ENCODE data around the gene DOK6.
"Not testable (repeated sequence)": the region's sequence is repeated elsewhere in the genome, so short reads cannot be mapped to it uniquely, and the experiment has no call there.

DOK6 gene

DNA sequence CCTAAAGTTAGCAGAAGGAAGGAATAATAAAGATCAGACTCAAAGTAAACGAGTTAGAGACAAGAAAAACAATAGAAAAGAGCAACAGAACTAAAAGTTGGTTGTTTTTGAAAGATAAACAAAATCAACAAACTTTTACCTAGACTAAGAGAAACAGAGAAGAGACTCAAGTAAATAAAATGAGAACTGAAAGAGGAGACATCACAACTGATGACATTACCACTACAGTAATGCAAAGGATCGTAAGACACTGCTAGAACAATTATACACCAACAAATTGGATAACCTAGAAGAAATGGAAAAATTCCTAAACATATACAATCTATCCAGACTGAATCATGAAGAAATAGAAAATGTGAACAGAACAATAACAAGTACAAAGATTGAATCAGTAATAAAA is 407.7 kb downstream of the DOK6 start:
- DNase-seq (ENCODE audit: low read depth in 2 of 2), result no peak

DNA sequence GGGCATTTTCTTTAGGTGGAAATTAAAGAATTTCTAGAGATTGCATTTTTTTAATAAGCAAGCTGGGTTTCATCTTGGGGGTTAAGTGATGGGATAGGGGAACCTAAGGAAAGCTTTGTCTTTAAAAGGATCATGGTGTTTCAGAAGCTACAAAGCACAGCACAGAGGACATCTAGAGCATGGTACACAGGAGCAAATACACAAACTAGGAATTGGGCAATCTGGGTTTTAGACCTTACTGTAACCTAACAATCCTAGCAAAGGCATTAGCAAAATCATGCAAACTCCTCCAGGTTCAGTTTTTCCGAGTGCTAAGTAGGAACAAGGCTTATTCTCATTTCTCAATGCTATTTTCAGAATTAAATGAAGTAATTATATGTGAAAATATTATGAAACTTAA is 412.9 kb downstream of the DOK6 start:
- no peak for DNase-seq (ENCODE audit: low read depth in 2 of 2)

DNA sequence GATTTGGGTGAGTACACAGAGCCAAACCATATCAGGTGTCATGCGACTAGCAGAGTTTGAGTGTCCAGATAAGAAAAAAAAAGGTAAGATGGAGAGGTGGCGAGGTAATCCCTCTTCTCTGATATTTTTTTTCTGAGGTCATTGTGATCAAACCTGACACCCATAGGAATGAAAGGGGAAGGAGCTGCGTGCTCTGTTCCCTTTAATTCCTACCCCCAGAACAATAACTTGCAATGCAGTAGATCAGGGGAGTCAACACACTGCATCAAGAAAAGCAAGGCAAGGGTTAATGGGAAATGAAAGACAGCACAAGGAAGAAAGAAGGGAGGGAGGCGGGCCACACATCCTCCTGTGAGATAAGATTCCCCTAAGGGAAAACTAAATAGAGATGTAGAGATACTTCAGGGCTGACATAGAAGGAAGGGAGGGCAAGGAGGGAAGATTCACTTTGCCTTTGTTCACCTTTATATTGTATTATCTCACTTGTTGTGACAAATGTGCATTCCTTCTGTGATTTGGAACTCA is 414.2 kb downstream of the DOK6 start:
- no peak for DNase-seq (ENCODE audit: low read depth in 2 of 2)

DNA sequence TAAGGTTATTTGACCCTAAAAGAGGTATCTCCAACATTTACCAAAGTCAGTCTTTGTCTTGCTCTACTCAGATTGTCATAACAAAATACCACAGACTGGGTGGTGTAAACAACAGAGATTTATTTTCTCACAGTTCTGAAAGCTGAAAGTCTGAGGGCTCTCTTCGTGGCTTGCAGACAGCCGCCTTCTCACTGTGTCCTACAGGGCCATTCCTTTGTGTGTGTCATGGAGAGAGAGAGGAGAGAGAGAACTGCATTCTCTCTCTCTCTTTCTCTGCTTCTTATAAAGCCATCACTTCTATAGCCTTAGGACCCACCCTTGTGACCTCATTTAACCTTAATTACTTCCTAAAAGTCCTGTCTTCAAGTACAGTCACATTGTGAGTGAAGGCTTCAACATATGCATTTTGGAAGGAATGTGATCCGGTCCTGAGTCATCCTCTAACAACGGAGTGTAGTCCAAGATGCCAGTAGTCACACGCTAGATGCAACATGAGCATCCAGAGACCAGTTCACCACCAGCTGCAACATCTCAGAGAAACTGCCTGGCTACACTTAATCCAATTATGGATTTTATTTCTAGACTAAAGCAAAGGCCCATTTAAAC is 416.8 kb downstream of the DOK6 start:
- no peak for DNase-seq (ENCODE audit: low read depth in 2 of 2)

DNA sequence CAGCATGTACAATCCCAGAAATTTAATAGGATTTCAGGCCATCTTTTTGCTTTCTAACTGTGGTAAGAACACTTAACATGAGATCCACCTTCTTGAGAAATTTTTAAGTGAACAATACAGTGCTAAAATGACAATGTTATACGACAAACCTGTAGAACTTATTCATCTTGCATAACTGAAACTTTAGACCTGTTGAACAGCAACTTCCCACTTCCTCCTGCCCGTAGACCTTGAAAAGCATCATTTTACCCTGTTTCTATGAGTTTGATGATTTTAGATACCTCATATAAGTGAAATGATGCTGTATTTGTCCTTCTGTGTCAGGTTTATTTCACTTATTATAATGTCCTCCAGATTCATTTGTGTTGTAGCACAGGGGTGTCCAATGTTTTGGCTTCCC is 418.8 kb downstream of the DOK6 start:
- DNase-seq (ENCODE audit: low read depth in 2 of 2), result no peak

DNA sequence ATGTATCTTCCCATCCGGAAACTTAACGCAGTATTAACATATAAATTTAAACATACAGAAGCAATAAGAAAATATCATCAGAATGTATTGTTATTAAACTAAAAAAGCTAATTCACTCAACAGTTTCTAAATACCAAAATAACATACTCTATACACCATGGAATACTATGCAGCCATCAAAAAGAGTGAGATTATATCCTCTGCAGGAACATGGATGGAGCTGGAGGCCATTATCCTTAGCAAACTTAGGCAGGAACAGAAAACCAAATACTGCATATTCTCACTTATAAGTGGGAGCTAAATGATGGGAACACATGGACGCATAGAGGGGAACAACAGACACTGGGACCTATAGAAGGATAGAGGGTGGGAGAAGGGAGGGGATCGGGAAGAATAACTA is 419.9 kb downstream of the DOK6 start:
- no peak for DNase-seq (ENCODE audit: low read depth in 2 of 2)

DNA sequence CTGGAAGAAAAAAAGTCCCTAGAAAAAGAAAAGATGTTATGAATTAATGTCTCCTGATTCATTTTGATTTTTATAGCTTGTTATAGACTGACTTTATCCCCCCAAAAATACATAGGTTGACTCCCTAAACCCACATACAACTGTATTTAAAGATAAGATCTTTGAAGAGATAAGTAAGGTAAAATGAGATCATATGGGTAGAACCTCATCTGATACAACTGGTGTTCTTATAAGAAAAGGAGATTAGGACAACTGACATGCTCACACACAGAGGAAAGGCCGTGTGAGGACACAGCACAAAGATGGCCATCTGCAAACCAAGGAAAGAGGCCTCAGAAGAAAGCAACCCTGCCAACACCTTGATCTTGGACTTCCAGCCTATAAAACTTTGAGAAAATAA is 429.5 kb downstream of the DOK6 start:
- DNase-seq (ENCODE audit: low read depth in 2 of 2), result no peak

DNA sequence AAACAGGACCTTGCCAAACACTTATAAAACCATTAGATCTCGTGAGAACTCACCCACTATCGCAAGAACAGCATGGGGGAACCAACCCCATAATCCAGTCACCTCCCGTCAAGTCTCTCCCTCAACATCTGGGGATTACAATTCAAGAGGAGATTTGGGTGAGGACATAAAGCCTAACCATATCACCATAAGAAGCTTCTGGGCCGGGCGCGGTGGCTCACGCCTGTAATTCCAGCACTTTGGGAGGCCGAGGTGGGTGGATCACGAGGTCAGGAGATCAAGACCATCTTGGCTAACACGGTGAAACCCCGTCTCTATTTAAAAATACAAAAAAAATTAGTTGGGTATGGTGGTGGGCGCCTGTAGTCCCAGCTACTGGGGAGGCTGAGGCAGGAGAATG is 434.3 kb downstream of the DOK6 start:
- DNase-seq (ENCODE audit: low read depth in 2 of 2), result not testable (repeated sequence)

DNA sequence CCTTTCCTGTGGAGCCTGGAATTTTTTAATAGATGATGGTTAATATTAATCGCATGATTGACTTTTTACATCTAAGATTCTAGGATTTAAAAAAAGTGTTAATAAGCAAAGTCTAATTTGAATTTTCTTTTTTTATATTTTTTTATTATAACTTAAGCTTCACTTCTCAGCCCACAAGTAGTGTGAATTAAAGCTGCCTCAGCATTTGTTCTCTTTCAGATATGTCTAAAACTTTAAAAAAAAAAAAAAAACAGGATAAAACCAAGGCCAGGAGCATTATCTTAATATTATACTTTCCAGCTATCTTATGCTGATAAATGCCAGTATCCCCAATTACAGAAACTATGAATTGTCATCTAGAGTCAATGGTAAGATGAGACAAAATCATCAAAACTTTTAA is 437.3 kb downstream of the DOK6 start:
- DNase-seq (ENCODE audit: low read depth in 2 of 2), result no peak

DNA sequence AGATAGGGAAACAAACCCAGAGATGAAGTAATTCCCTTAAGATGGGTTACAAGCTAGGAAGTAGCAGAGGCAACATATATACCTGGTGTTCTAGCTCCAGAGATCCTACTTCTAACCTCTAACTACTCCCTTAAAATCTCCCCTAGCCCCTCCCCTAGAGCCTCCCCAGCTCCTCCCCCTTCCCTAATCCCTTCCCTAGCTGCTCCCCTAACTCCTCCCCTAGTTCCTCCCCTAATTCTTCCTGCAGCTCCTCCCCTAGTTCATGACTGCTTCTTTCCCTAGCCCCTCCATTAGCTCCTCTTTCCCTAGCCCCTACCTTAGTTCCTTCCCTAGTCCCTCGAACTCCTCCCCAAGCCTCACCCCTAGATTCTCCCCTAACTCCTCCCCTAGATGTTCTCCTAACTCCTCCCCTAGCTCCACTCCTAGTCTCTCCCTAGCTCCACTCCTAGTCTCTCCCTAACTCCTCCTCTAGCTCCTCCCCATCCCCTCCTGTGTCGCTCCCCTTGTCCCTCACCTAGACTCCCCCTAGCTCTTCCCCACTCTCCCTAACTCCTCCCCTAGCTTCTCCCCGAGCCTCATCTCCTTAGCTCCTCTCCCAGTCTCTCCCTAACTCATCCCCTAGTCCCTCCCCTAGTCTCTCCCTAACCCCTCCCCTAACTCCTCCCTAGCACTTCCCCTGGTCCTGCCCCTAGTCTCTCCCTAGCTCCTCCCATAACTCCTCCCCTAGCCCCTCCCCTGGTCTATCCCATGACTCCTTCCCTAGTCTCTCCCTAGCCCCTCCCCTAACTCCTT is 438.1 kb downstream of the DOK6 start:
- DNase-seq (ENCODE audit: low read depth in 2 of 2), result peak in 1 of 2 donors; percentile 16

DNA sequence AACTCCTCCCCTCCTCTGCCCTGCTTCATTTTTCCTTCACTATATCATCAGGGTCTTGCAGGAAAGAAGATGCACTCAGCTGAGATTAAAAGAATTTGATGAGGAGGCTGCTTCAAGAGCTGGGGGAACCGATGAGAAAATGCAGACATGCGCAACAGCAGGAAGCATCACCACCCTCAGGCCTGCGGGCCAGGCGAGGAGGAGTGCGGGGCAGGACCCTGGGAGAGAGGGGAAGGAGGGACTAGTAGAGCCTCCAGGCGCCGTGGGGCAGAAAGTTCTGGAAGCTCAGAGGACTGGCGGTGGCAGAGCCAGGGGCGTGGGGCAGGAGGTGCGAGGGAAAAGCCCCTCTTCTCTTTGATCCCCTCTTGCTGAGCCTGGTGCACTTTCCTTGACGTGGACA is 438.8 kb downstream of the DOK6 start:
- DNase-seq (ENCODE audit: low read depth in 2 of 2), result no peak

DNA sequence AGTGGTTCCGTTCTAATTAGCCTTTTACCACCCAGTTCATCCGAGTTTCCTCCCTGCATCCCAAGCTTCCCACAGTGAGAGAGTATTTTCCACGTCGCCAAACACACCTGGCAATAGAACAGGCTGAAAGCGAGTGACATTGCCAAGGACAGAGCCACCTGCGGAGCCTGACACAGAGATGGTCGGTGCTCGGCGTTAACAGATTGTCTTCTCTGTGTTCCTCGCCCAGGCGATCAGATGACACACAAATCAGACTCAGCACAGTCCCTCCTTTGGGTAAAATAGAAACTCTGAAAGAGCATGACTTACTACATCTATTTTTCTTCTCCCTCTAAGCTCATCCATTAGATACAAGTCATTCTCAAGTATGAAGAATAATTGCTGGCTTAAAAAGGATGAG is 439.3 kb downstream of the DOK6 start:
- DNase-seq (ENCODE audit: low read depth in 2 of 2), result no peak

DNA sequence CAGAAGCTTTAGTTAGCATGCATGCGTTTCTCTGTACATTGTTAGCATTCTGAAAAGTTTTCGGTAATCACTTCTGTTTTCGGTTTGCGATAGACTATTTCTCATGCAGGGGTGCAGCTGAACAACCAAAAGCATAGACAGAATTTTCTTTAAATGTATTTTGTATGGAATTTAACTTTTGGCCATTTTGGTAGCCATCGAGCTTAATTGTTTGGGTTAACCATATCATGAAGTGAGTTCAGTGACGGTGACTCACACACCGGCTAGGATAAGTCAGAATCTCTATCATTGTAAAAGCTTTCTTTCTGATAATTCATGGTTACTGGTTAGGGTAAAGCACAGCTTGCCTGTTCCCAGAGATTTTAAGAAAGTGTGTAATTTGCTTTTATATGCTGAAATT is 439.8 kb downstream of the DOK6 start:
- DNase-seq (ENCODE audit: low read depth in 2 of 2), result no peak

DNA sequence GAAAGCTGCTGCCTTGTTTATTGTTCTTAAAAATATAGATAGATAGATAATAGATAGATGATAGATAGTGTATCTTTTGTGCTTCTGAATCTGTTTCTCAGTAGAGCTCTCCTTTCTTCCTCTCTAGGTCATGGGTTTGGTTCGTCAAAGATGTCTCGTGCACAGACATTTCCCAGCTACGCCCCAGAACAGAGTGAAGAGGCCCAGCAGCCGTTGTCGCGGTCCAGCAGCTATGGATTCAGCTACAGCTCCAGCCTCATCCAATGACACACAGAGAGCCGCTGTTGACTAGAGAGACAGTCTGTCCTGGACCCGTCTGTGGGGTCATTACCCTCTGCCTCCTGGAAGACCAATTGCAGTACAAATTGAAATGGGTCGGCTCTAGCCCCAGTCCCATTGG is 440.4 kb downstream of the DOK6 start:
- DNase-seq (ENCODE audit: low read depth in 2 of 2), result no peak

DNA sequence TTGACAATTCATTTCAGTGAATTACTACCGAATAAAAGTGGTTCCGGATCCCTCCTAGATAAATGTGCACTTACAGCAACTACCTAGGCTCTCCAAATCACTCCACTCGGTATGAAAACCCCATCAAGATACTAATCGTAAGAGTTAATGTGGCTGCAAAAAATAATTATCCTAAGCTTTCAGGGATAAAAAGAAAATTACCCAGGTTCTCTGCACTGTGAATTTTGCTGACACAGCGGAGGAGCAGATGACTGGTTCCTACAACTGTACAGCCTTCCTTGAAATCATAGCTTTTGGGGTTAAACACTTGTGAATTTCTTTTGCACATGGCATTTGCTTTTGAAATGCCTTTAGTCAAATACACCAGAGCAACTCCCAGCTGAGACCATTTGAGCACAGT is 442.3 kb downstream of the DOK6 start:
- DNase-seq (ENCODE audit: low read depth in 2 of 2), result no peak

DNA sequence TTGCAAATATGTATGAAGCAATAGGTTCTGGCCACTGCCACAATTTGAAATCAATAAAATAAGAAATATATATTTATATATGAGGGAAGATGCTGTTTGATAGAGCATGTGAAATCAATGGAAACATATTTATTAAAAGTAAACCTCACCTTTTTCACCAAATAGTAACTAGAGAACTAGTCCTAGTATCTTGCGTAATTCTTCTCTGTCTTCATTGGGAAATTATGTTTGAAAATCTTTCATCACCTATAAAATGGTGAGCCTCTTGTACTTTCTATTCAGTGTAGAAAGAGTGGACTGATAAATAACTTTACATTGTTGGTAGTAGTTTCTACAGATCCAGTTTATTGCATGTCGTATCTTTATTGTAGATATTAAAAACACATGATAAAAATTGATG is 444.0 kb downstream of the DOK6 start:
- DNase-seq (ENCODE audit: low read depth in 2 of 2), result no peak

DNA sequence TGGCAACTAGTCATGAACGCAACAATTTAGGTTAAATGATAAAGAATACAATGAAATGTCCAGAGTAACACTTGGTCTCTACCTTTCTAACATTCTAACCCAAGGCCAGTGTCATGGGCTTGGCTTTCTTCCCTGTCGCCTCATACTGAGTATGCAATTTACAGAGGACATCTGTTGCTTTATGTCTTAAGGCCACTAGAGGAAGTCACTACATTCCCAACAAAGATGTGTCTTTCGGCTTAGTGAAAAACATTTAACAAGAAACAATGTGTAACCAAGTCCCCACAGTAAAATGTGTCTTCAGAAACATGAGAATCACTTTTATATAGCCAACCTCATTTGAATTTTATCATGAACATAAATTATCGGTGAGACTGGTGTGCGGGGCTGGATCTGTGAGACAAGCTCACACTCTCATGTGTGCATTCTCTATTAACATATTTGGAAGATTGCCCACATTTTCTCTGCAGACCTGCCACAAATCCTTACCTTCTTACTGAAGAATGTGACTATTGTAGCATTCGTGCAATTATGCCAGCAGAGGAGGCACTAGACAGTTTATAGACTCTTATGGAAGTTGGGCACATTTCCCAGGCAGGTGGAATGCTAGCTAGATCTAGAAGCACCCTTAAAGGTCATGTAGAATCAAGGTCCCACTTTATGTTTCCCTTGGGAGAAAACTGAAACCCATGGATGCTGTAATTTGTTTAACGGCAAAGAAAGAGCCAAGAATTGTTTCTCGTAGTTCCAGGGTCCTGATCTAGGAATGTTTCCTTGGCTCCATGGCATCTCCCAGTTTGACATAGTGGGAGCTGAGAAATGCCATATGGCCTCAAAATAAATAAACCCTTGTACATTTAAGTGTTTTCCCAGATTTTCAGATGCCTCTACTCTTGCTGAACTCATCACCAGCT is 445.2 kb downstream of the DOK6 start:
- no peak for DNase-seq (ENCODE audit: low read depth in 2 of 2)

DNA sequence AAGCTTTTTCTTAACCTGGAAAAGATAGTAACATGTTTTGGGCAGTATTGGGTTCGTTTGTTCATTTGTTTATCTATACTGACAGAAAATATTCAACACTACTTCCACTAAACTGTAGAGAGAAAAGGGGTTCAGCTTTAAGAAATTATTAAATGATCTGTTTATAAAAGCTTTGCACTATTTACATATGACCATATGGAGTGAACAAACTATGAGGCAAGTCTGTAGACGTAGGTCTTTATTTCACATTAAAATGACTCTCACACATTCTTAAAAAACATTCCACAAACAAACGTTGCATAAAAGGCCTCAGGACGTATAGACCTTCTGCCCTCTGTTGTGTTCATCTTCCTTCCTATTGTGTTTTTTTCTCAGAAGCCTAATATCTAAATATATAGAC is 452.4 kb downstream of the DOK6 start:
- DNase-seq (ENCODE audit: low read depth in 2 of 2), result no peak

DNA sequence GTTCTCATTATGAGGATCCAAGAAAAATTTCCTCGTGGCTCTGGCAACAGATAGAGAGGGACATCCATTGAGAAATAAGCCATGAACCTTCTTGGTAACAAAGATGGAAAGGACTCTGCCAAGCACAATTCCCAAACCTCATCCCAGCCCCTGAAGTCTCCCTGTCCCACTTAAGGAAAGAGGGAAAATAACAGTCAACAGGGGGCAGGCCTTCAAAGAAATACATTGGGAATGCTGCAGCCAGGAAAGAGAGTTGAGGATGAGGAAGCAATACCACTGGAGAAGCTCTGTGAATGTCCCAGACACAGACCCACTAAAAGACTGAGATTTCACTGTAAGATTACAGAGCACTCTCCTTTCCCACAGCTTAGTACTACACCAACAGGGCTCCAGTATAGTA is 453.8 kb downstream of the DOK6 start:
- DNase-seq (ENCODE audit: low read depth in 2 of 2), result no peak

DNA sequence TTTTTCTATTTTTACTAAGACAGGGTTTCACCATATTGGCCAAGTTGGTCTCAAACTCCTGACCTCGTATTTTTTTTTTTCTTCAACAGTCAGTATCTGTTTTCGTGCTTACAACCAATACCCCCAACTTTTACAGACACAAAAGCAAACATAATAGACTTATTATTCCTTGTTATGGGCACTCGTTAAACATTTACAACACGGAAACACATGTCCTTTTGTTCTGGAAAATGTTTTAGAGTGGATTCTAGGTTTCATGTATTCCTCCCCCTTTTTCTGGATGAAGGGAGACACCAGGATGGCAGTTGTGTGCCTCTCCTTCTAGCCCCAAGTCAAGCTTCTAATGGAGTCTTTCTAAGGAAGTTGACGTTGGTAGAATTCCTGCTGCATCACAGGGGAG is 458.2 kb downstream of the DOK6 start:
- DNase-seq (ENCODE audit: low read depth in 2 of 2), result no peak

DNA sequence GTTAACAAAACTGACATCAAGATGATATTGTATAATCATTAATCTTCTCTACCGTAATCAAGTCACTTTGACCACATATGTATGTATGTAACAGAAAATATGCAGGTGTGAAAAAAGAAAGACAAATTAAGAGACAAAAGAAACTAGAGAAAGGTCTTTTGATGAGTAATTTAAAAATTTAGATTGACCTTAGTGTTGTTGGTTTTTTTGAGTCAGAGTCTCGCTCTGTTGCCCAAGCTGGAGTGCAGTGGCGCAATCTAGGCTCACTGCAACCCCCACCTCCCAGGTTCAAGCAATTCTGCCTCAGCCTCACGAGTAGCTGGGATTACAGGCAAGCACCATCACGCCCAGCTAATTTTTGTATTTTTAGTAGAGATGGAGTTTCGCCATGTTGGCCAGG is 464.1 kb downstream of the DOK6 start:
- DNase-seq (ENCODE audit: low read depth in 2 of 2), result not testable (repeated sequence)

DNA sequence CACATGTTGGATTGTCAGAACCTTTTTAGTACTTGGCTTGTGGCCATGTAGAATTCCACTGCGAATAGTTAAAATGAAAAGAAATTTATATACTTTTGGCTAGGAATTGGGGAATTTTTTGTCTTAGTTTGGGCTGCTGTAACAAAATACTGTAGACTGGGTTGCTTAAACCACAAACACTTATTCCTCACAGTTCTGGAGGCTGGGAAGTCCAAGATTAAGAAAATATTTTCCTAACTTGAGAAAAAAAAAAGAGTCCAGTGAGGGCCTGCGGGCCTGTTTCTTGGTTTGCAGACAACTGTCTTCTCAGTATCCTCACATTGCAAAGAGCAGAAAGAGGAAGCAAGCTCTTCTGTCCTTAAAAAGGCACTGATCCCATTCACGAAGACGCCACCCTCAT is 465.1 kb downstream of the DOK6 start:
- no peak for DNase-seq (ENCODE audit: low read depth in 2 of 2)

DNA sequence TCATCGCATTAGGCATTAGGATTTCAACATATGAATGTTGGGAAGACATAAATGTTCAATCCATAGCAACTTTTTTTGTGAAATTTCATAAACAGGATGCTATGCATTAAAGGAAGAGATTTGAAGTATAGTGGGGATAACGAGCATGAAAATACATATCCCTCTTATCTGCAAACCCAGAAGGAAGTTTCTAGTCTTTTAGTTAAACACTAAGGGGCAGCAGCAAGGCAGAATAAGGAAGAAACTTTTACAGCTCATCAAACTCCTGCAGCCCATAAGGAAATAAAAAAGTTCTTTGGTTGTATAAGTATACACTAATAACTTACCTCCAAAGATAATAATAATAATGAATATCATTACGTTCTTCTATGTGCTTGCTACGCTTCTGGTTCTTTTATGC is 465.5 kb downstream of the DOK6 start:
- DNase-seq (ENCODE audit: low read depth in 2 of 2), result no peak
